Gastrocnemius medialis (tissue), 4 donors: ENCODE results near the gene PROSER2.

ENCODE experiments used
- CTCF ChIP-seq, 5 experiments: fragments of 450-650 bp in 3 of 5; fragments of 200-600 bp in 2 of 5; sonication (generic) in 2 of 5; IDR thresholded peaks in 4 of 5; conservative IDR thresholded peaks in 1 of 5; 1 replicate in 4 of 5; 2 replicates in 1 of 5; pipeline ENCODE4 v1.5.1; 2016 to 2019; ENCODE audit warnings: antibody characterized with exemption in 5 of 5, mild to moderate bottlenecking in 3 of 5, moderate library complexity in 3 of 5
- POLR2A ChIP-seq, 2 donors: fragments of 450-650 bp; IDR thresholded peaks; one replicate each; pipeline ENCODE4 v1.6.1; 2017; ENCODE audit warnings: antibody characterized with exemption in 2 of 2, mild to moderate bottlenecking in 2 of 2, moderate library complexity in 2 of 2

GRCh38 chr10:11908991-11909390, 85.8 kb downstream of the PROSER2 start:
- TF ChIP-seq CTCF (IDR thresholded peaks at IDR 0.05 in 4 of 5, conservative IDR thresholded peaks at IDR 0.05 in 1 of 5) (no peak), POLR2A (IDR thresholded peaks at IDR 0.05) (no peak)
